Activated gamma-delta T cell treated with Interleukin-2 at 50 U/mL for 16 hours (primary cell): ENCODE measurements around the gene CYP2C19.
"Not testable (repeated sequence)": the region's sequence is repeated elsewhere in the genome, so short reads cannot be mapped to it uniquely, and the experiment has no call there.

Source experiments
- DNase-seq: peaks from one replicate; pipeline ENCODE4 v3.0.0-alpha.2; 2020

Gene CYP2C19

DNA sequence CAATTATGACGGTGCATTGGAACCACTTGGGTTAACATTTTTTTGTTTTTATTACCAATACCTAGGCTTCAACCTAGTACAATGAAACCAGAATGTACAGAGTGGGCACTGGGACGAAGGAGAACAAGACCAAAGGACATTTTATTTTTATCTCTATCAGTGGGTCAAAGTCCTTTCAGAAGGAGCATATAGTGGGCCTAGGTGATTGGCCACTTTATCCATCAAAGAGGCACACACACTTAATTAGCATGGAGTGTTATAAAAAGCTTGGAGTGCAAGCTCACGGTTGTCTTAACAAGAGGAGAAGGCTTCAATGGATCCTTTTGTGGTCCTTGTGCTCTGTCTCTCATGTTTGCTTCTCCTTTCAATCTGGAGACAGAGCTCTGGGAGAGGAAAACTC is at the start of gene CYP2C19:
Gene CYP2C19, plus strand, starts transcription at position 289 of the 400 bp plus-strand sequence. Its CDS starts 25 bp downstream, at position 314.
- DNase-seq: no peak

DNA sequence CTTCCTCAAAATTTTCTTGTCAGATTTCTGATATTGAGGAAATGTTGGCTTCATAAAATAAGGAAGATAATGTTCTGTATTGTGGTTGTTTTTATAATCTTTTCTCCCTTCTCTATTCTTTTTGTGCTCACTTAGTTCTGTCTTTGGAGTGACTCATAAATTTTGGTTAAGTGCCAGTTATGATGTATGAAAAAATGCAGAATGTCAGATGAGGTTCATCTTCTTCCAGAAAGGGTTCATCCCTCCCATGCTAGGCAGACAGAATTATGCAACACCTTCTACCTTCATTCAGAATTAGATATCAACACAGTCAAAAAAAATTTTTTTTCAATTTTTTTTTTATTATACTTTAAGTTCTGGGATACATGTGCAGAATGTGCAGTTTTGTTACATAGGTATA is 36.6 kb upstream of the CYP2C19 start:
- no peak for DNase-seq

DNA sequence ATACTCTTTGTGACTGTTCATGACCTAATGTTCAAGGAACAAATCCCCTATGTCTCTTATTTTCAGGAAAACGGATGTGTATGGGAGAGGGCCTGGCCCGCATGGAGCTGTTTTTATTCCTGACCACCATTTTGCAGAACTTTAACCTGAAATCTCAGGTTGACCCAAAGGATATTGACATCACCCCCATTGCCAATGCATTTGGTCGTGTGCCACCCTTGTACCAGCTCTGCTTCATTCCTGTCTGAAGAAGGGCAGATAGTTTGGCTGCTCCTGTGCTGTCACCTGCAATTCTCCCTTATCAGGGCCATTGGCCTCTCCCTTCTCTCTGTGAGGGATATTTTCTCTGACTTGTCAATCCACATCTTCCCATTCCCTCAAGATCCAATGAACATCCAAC is 27.3 kb upstream of the CYP2C19 start:
- DNase-seq: no peak

DNA sequence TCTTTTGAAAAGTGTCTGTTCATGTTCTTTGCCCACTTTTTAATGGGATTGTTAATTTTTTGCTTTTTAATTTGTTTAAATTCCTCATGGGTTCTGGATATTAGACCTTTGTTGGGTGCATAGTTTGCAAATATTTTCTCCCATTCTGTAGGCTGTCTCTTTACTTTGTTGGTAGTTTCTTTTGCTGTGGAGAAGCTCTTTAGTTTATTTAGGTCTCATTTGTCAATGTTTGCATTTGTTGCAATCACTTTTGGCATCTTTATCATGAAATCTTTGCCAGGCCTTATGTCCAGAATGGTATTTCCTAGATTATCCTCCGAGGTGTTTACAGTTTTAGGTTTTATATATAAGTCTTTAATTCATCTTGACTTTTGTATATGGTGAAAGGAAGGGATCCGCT is 23.9 kb upstream of the CYP2C19 start:
- DNase-seq: no peak

DNA sequence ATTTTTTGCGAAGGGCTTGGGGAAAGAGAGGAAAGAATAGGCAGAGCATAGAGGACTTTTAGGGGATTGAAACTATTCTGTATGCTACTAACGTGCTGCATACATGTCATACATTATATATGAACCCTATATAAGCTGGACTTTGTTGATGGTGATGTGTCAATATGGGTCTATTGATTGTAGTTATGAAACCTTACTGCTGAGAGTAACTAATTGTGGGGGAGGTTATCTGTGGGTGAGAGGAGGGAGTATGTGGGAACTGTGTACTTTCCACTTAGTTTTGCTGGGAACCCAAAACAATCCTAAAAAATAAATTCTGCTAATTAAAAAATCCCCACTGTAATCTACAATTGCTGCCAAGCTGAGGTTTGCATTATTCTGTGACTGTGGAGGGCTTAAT is 15.3 kb upstream of the CYP2C19 start:
- no peak for DNase-seq

DNA sequence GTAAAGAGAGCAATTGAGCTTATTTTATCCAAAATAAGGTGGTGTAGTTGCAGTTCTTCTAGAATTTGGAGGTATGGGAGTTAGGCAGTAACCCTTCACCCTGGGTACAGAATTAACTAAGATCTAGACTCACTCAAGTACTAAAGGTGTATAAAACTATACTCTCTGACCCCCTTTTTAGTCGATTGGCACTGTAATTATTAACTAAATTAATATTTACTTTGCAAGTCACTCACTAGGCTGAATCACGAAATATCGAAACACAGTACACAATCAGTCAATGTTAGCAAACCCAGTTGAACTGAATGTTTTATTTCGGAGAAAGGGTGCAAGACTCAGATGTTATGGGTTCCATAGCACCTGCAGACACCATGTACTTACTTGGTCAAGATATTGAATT is 14.6 kb upstream of the CYP2C19 start:
- DNase-seq: no peak

DNA sequence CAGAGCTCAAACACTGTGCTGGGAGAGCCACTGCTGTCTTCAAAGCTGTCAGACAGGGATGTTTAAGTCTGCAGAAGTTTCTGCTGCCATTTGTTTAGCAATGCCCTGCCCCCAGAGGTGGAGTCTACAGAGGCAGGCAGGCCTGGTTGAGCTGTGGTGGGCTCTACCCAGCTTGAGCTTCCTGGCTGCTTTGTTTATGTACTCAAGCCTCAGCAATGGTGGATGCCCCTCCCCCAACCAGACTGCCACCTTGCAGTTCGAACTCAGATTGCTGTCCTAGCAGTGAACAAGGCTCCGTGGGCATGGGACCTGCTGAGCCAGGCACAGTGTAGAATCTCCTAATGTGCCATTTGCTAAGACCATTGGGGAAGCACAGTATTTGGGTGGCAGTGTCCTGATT is 4.6 kb upstream of the CYP2C19 start:
- no peak for DNase-seq

DNA sequence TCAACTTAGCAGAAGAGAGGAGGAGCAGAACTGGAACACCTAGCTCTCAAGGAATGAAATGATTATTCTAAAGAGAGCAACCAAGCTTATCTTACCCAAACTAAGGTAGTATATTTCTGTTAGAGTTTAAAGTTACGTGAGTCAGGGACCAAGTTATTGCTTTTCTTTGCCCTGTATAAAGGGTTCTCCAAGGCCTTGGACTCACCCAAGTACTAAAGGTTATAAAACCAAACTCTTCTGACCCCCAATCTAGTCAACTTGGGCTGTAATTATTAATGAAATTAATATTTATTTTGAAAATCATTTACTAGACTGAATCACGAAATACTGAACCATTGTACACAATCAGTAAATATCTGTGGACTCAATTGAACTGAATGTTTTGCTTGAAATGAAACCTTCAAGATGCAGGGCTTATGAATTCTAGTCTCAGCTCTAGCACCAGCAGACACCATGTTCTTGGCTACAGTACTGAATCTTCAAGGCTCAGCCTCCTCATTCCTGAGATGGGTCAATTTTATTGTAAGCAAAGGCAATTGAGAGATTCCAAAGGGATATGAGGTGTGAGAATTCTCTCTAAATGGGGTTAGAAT is 1.8 kb upstream of the CYP2C19 start:
- DNase-seq: no peak

DNA sequence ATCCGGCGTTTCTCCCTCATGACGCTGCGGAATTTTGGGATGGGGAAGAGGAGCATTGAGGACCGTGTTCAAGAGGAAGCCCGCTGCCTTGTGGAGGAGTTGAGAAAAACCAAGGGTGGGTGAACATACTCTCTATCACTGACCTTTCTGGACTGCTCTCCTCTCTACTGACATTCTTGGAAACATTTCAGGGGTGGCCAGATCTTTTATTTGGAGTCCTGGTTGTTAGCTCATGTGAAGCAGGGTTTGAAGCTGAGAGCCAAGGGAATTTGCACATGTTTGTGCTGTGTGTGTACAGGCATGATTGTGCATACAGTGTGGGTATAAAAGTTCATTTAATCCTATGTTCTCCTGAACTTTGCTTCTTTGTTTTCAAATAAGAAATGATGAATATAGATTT is 12.9 kb downstream of the CYP2C19 start:
- not testable (repeated sequence) for DNase-seq

DNA sequence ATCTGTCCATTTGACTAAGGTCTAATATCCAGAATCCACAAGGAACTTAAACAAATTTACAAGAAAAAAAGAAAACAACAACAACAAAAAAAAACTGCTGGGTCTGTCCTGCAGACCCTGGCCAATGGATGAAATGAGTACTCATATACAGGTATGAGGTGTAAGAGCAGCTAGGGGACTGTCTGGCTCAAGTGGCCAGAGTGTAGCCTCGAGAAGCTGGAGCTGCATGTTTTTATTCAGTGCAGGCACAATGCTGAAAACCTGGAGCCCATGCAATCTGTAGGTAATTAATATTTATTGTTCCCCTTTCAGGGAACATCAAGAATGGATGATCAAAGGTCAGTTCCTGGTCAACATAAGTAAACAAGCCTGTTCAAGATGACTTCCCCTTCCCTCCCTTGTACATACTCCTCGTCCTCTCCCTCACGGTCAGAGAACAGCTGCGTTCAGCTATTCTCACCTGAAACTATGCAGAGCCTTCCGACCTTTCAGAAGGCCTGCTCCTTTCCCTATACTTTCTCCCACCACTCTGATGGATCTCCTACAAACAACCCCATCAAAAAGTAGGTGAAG is 15.5 kb downstream of the CYP2C19 start:
- no peak for DNase-seq

DNA sequence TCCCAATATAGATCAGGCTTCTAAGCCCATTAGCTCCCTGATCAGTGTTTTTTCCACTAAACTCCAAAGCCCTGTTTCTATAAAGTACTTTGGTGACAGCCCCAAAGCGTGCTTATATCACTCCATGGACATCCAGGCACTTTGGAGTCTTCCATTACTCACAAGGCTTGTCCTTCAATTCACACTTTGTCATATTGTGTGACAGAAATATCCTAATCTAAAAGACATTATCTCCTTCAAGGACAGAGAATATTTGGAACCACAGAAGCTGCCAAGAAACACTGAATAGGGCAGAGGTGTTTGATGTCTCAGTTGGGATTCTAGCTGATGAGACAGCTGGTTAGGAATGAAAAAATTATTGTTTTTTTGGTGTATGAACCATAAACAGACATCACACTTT is 18.4 kb downstream of the CYP2C19 start:
- no peak for DNase-seq

DNA sequence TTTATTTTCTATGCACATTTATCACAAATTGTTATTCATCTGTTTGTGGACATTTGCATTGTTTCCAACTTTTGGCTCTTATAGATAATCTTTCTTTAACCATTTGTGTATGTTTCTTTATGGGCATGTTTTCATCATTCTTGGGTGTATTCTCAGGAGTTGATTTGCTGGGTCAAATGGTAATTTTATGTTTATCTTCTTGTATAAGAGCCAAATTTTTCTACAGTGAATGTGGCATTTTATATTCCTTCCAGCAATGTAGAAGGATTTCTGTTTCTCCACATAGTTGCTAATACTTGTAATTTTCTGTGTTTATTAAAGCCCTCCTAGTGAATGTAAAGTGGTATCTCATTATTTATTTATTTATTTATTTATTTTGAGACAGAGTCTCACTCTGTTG is 21.8 kb downstream of the CYP2C19 start:
- DNase-seq: no peak

DNA sequence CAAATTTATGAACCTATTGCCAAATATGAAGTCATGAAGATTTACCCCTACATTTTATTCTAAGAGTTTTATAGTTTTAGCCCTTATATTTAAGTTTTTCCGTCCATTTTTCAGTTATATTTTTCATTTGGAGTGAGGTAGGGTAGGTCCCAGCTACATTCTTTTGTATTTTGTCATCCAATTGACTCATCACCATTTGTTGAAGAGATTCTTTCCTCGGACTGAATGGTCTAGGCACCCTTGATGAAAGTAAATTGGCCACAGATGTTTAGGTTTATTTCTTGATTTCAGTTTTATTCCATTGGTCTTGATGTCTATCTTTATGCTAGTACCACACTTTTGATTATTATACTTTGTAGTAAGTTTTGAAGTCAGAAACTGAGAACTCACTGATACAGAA is 22.7 kb downstream of the CYP2C19 start:
- DNase-seq: no peak

DNA sequence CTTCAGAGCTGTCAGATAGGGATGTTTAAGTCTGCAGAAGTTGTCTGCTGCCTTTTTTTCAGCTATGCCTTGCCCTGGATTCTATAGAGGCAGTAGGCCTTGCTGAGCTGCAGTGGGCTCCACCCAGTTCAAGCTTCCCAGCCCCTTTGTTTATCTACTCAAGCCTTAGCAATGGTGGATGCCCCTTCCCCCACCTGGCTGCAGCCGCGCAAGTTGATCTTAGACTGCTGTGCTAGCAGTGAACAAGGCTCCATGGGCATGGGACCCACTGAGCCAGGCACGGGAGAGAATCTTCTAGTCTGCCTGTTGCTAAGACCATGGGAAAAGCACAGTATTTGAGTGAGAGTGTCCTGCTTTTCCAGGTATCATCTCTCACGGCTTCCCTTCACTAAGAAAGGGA is 38.1 kb downstream of the CYP2C19 start:
- not testable (repeated sequence) for DNase-seq

DNA sequence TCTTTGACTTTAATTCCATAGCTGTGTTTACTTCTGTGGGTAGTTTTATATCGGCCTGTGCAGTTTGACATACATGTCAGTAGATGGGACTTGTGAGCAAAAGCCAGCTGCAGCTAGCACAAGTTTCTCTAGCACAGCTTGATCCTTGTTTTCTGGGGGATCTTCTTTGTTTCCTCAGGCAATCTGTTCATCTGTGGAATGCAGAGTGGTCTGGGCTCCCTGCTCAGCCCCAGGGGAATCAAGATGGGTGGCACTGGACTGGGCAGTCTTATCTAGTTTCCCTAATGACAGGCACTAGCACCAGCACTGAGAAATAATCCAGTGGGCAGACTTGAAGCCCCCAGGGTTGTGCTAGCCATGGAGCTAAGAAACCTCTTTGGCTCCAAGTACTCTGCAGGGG is 40.8 kb downstream of the CYP2C19 start:
- DNase-seq: no peak

DNA sequence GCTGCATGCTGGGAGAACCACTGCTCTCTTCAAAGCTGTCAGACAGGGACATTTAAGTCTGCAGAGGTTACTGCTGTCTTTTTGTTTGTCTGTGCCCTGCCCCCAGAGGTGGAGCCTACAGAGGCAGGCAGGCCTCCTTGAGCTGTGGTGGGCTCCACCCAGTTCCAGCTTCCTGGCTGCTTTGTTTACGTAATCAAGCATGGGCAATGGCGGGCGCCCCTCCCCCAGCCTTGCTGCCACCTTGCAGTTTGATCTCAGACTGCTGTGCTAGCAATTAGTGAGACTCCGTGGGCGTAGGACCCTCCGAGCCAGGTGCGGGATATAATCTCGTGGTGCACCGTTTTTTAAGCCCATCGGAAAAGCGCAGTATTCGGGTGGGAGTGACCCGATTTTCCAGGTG is 67.5 kb downstream of the CYP2C19 start:
- not testable (repeated sequence) for DNase-seq

DNA sequence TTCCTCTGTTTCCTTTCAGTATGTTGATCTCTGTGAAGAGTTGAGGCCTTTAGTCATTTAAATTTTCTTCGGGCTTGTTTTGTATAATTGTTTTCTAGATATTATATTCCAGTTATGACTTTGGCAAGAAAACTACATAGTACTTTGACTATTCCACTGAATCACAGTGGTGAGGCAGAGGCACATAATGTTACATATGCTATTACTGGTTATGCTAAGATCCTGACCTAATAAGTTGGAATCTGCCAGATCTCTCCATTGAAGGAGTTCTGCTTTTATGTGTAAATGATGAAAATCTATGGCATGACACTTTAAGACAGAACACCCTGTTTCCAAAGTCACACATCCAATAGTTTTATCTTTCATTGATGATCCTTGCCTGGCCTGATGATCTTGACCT is 83.7 kb downstream of the CYP2C19 start:
- no peak for DNase-seq

DNA sequence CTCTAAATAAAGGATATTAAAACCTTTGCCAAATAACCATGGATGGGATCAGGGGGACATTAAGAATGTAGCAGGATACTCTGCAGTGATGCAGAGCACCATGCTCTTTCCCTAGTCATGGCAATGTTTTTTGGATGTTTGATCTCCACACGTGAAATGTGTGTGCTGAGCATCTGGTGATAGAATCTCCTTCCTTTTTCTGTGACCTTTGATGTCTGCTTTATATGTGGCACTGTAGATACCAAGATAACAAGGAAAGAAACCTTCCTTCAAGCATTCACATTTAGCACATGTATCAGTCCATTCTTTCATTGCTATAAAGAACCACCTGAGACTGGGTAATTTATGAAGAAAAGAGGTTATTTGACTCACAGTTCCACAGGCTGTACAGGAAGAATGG is 88.3 kb downstream of the CYP2C19 start:
- DNase-seq: no peak

DNA sequence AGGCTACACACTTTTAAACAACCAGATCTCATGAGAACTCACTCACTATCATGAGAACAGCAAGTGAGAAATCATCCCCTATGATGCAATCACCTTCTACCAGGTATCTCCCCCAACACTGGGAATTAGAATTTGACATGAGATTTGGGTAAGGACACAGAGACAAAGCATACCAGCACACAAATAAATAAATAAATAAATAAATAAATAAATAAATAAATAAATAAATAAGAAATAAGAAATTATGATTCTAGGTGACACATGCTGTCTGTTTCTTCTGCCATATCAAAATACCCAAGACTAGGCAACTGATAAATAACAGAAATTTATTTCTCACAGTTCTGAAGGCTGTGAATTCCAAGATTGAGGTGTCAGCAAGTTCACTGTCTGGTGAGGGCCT is 88.8 kb downstream of the CYP2C19 start:
- DNase-seq: no peak

DNA sequence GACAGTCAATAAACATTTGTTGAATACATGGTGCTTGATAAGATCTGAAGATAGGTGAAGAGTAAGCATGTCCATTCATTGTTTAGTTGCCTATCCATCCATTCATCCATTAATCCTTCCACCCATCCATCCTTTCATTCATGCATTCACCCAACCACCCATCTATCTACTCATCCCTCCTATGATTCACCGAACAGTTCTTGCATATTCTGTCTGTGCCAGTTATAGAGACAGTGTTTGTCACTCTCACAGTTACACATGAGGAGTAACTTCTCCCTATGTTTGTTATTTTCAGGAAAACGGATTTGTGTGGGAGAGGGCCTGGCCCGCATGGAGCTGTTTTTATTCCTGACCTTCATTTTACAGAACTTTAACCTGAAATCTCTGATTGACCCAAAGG is 90.0 kb downstream of the CYP2C19 start:
- DNase-seq: no peak

DNA sequence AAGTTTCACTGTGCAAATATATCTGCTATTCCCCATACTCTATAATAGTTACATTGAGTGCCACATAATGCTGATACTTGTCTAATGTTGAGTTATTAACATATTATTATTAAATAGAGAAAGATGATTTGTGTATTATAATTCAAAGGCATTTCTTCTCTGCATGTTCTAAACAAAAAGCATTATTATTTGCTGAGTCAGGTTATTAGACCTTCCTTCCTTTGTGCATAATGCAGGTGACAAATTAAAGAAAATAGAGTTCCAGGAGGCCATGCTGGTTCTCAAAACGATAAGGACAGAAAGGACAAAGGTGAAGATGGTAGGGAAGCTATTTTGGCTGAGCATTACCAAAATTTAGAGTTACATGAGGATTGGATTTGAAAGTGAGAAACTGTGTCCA is 90.6 kb downstream of the CYP2C19 start:
- DNase-seq: no peak

DNA sequence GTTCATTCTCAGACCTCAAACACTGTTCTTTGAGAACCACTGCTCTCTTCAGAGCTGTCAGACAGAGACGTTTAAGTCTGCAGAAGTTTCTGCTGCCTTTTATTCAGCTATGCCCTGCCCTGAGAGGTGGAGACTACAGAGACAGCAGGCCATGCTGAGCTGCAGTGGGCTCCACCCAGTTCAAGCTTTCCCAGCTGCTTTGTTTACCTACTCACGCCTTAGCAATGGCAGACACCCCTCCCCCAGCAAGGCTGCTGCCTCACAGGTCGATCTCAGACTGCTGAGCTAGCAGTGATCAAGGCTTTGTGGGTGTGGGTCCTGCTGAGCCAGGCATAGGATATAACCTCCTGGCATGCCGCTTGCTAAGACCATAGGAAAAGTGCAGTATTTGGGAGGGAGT is 95.5 kb downstream of the CYP2C19 start:
- DNase-seq: no peak

DNA sequence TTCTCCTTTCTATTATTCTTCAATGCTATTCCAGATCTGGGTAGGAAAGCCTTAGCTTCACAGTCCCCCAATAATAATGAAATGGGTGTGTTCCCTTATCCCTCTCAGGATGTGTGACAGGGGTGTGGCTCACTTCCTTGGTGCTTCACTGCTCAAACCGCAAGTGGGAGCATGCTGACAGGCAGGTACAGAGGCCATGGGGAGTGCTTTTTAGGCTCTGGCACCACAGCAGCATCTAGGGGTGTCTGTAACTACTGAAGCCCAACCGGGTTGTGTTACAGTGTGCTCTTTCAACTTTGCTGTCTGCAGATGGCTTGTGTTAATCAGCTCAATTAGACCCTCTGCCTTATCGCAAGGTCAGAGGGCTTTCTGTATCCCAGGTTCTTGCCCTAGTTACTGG is 96.6 kb downstream of the CYP2C19 start:
- no peak for DNase-seq

DNA sequence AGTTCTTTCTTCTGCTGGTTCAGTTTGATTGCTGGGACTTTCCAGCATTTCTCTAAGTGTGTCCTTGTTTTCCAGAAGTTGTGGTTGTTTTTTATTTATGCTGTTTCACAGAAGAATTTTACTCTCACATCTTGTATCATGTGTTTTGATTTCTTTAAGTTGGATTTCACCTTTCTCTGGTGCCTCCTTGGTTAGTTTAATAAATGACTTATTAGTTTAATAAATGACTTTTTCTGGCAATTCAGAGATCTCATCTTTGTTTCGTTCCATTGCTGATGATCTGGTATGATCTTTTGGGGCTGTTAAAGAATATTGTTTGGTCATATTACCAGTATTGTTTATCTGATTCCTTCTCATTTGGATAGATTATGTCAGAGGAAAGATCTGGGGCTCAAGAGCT is 116.2 kb downstream of the CYP2C19 start:
- DNase-seq: no peak

DNA sequence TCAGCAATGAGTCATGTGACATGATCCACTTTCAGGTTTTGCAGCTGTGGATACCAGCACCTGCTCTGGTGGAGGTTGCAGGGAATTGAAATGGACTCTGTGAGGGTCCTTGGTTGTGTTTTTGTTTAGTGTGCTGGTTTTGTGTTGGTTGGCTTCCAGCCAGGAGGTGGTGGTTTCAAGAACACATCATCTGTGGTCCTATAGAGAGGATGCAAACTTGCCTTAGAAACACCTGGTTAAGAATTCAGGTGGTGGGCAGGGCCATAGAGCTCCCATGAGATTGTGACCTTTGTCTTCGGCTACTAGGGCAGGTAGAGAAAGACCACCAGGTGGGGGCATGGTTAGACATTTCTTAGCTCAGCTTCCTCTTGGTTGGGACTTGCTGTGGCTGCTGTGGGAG is 116.7 kb downstream of the CYP2C19 start:
- no peak for DNase-seq

DNA sequence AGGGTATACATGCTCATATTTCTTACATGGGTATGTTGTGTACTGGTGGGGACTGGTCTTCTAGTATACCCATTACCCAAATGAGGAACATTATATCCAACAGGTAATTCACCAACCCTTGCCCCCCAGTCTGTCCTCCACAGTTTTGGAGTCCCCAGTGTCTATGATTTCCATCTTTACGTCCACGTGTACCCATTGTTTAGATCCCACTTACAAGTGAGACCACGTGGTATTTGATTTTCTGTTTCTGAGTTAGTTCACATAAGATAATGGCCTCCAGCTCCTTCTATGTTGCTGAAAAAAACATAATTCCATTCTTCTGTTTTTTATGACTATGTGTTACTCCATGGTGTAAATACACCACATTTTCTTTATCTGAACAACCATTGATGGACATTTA is 126.6 kb downstream of the CYP2C19 start:
- DNase-seq: no peak
